H1 (cell line): ENCODE measurements around the gene ANK2. TPM values are rescaled to one million over a fixed set of nuclear protein-coding genes. Genes with fewer than 3 reads are reported as not detected.

Experiments used
- CTCF ChIA-PET: fragments of 300-600 bp; sonication (Branson Sonifier 250); formaldehyde crosslinking; loops from one replicate; lab custom pipeline; 2021; ENCODE audit not compliant: partially characterized antibody; lab: Charles Lee
- POLR2A ChIA-PET: fragments of 300-600 bp; sonication (Branson Sonifier 250); formaldehyde crosslinking; loops from one replicate; lab custom pipeline; 2021; ENCODE audit warnings: inconsistent platforms; ENCODE audit not compliant: partially characterized antibody; lab: Charles Lee
- DNase-seq, 2 experiments: peaks; one replicate each; pipeline versions ENCODE4 v3.0.0 to v3.0.0-alpha.2; 2010 to 2022; ENCODE audit warnings: low spot score in 2 of 2, low read depth in 1 of 2, mixed read lengths in 1 of 2
- FAIRE-seq: peaks from 2 replicates; lab custom pipeline; 2011; peaks lifted over from hg19 to GRCh38; lab: Jason Lieb, UNC
- H2AFZ ChIP-seq: 2 replicates; pipeline ENCODE4 v1.8.1; 2012; ENCODE audit warnings: low read length, inconsistent platforms
- H2AK5ac ChIP-seq: 2 replicates; pipeline ENCODE4 v1.6.1; 2013; ENCODE audit warnings: low read depth, low read length
- H2BK120ac ChIP-seq: replicated peaks from 2 replicates; pipeline ENCODE3; 2013; ENCODE audit warnings: low read depth, low read length, inconsistent platforms
- H2BK12ac ChIP-seq: 2 replicates; pipeline ENCODE4 v1.6.1; 2013; ENCODE audit warnings: low read depth, low read length
- H2BK15ac ChIP-seq: 2 replicates; pipeline ENCODE4 v1.6.1; 2013; ENCODE audit warnings: low read length
- H2BK20ac ChIP-seq: 2 replicates; pipeline ENCODE4 v1.6.1; 2013; ENCODE audit warnings: low read length
- H2BK5ac ChIP-seq: 2 replicates; pipeline ENCODE4 v1.6.1; 2013; ENCODE audit warnings: low read depth, low read length
- H3K14ac ChIP-seq: 2 replicates; pipeline ENCODE4 v1.6.1; 2013; ENCODE audit warnings: inconsistent platforms; ENCODE audit not compliant: insufficient read length
- H3K18ac ChIP-seq: 2 replicates; pipeline ENCODE4 v1.6.1; 2013; ENCODE audit warnings: low read length; ENCODE audit errors: extremely low read depth
- H3K23ac ChIP-seq: 2 replicates; pipeline ENCODE4 v1.6.1; 2013; ENCODE audit warnings: inconsistent platforms; ENCODE audit not compliant: insufficient read length
- H3K23me2 ChIP-seq: 2 replicates; pipeline ENCODE4 v1.6.1; 2013; ENCODE audit warnings: low read depth, low read length
- H3K27ac ChIP-seq: 2 replicates; pipeline ENCODE4 v1.6.1; 2011; ENCODE audit warnings: low read depth, low read length, inconsistent platforms
- H3K27me3 ChIP-seq, 4 experiments: replicated peaks in 1 of 4; 1 replicate in 1 of 4; 2 replicates in 3 of 4; pipeline versions ENCODE4 v1.6.1 to v1.8.1; 2011 to 2013; ENCODE audit warnings: low read length in 3 of 4, mild to moderate bottlenecking in 3 of 4, inconsistent platforms in 2 of 4, mixed read lengths in 2 of 4, moderate library complexity in 1 of 4; ENCODE audit not compliant: control insufficient read depth in 3 of 4, insufficient read depth in 3 of 4; ENCODE audit errors: extremely low read depth in 1 of 4
- H3K36me3 ChIP-seq, 4 experiments: 2 replicates each; pipeline versions ENCODE4 v1.6.1 to v1.8.1; 2011 to 2013; ENCODE audit warnings: mild to moderate bottlenecking in 4 of 4, low read length in 3 of 4, moderate library complexity in 2 of 4, control low read depth in 1 of 4, inconsistent platforms in 1 of 4; ENCODE audit not compliant: insufficient read depth in 4 of 4, control insufficient read depth in 2 of 4
- H3K4ac ChIP-seq: replicated peaks from 2 replicates; pipeline ENCODE3; 2013; ENCODE audit warnings: low read length, low read depth, mixed read lengths, inconsistent platforms; ENCODE audit not compliant: insufficient read length
- H3K4me1 ChIP-seq, 4 experiments: replicated peaks in 1 of 4; 1 replicate in 1 of 4; 2 replicates in 3 of 4; pipeline versions ENCODE4 v1.6.1 to v1.8.1; 2011 to 2013; ENCODE audit warnings: low read length in 3 of 4, inconsistent platforms in 2 of 4, mixed read lengths in 1 of 4; ENCODE audit not compliant: insufficient read depth in 4 of 4, control insufficient read depth in 3 of 4
- H3K4me2 ChIP-seq, 2 experiments: 2 replicates each; pipeline versions ENCODE4 v1.6.1 to v1.8.1; 2011 to 2013; ENCODE audit warnings: low read depth in 2 of 2, low read length in 2 of 2, control low read depth in 1 of 2, inconsistent platforms in 1 of 2, mild to moderate bottlenecking in 1 of 2; ENCODE audit not compliant: insufficient read depth in 1 of 2
- H3K4me3 ChIP-seq, 4 experiments: fragments of 200-600, 300-600 bp in 1 of 4; sonication (generic), shearing (Covaris generic), sonication (Bioruptor Twin) in 1 of 4; 2 replicates each; pipeline versions ENCODE4 v1.5.1 to v1.8.1; 2011 to 2016; ENCODE audit warnings: low read length in 4 of 4, low read depth in 3 of 4, control low read depth in 2 of 4, inconsistent platforms in 2 of 4, mild to moderate bottlenecking in 2 of 4, mixed read lengths in 1 of 4, moderate library complexity in 1 of 4; ENCODE audit not compliant: insufficient read depth in 2 of 4; ENCODE audit errors: extremely low read depth in 1 of 4
- H3K56ac ChIP-seq: replicated peaks from 2 replicates; pipeline ENCODE3; 2013; ENCODE audit warnings: low read depth, mild to moderate bottlenecking, mixed read lengths, low read length, inconsistent platforms; ENCODE audit not compliant: insufficient read length
- H3K79me1 ChIP-seq: 2 replicates; pipeline ENCODE4 v1.6.1; 2013; ENCODE audit warnings: low read depth, low read length, control low read depth
- H3K79me2 ChIP-seq, 2 experiments: 2 replicates each; pipeline versions ENCODE4 v1.6.1 to v1.8.1; 2012 to 2013; ENCODE audit warnings: low read length in 2 of 2, mild to moderate bottlenecking in 2 of 2, inconsistent platforms in 1 of 2; ENCODE audit not compliant: insufficient read depth in 2 of 2, control insufficient read depth in 1 of 2
- H3K9ac ChIP-seq, 4 experiments: replicated peaks in 1 of 4; 1 replicate in 1 of 4; 2 replicates in 3 of 4; pipeline versions ENCODE4 v1.6.1 to v1.8.1; 2011 to 2013; ENCODE audit warnings: low read depth in 3 of 4, low read length in 3 of 4, control low read depth in 2 of 4, mild to moderate bottlenecking in 2 of 4, moderate library complexity in 2 of 4, inconsistent platforms in 1 of 4; ENCODE audit errors: extremely low read depth in 1 of 4
- H3K9me3 ChIP-seq, 2 experiments: 2 replicates each; pipeline versions ENCODE4 v1.6.1 to v1.8.1; 2012 to 2013; ENCODE audit warnings: mild to moderate bottlenecking in 2 of 2, moderate library complexity in 2 of 2, control low read depth in 1 of 2, inconsistent platforms in 1 of 2, low read depth in 1 of 2, low read length in 1 of 2, mixed read lengths in 1 of 2; ENCODE audit not compliant: insufficient read depth in 2 of 2
- H4K20me1 ChIP-seq, 2 experiments: replicated peaks in 1 of 2; 2 replicates each; pipeline versions ENCODE3 to v1.8.1; 2011 to 2013; ENCODE audit warnings: inconsistent platforms in 2 of 2, low read length in 2 of 2, mild to moderate bottlenecking in 1 of 2; ENCODE audit not compliant: insufficient read depth in 2 of 2, control insufficient read depth in 1 of 2
- H4K5ac ChIP-seq: 2 replicates; pipeline ENCODE4 v1.6.1; 2013; ENCODE audit warnings: low read length, low read depth, mixed read lengths, inconsistent platforms; ENCODE audit not compliant: insufficient read length
- H4K8ac ChIP-seq: 2 replicates; pipeline ENCODE4 v1.8.0; 2013; ENCODE audit warnings: mild to moderate bottlenecking, moderate library complexity, low read length, inconsistent platforms; ENCODE audit not compliant: insufficient read depth; ENCODE audit errors: extremely low read depth
- H4K91ac ChIP-seq: replicated peaks from 2 replicates; pipeline ENCODE3; 2013; ENCODE audit warnings: low read length, mixed read lengths, inconsistent platforms; ENCODE audit not compliant: insufficient read length
- E2F6 ChIP-seq: IDR thresholded peaks from 2 replicates; pipeline ENCODE4 v1.6.1; 2012; ENCODE audit warnings: inconsistent platforms
- USF2 ChIP-seq: IDR thresholded peaks from 2 replicates; pipeline ENCODE4 v1.6.1; 2011; ENCODE audit warnings: low read length, improper control_type of control experiment
- WGBS, 2 experiments: shearing (Covaris generic) in 1 of 2; methylation state at CpG; one replicate each; pipeline versions ENCODE4 v1.1.6 to v1.1.7; 2013 to 2015; ENCODE audit warnings: low lambda C conversion rate in 2 of 2, mixed read lengths in 2 of 2, inconsistent platforms in 1 of 2, low coverage in 1 of 2, missing lambda C conversion rate in 1 of 2; ENCODE audit not compliant: insufficient replicate concordance in 2 of 2, insufficient coverage in 1 of 2, insufficient read length in 1 of 2; ENCODE audit errors: extremely low coverage in 1 of 2, missing lambda C conversion rate in 1 of 2; 5-methylcytosine and 5-hydroxymethylcytosine counted together
- polyA plus RNA-seq, 7 experiments: library from polyadenylated mRNA; depleted of rRNA in 3 of 7; stranded (reverse) in 5 of 7; unstranded in 2 of 7; fragments of >200 nt in 5 of 7; fragments of 200-250 nt in 2 of 7; gene quantifications; 1 replicate in 5 of 7; 2 replicates in 1 of 7; 4 replicates in 1 of 7; pipeline versions ENCODE4 v1.2.1 to v1.2.3, GENCODE V29; 2011 to 2013; ENCODE audit warnings: missing spikeins in 2 of 7, mixed read lengths in 2 of 7
- total RNA-seq: library from RNA; stranded (reverse); fragmentation: NEBNext Ultra II Directional; extraction: Animal tissue kit (Norgen Biotek cat#: 25700); gene quantifications from 2 replicates; pipeline ENCODE4 v1.2.1, GENCODE V29; 2021

ANK2 gene
- total and polyA plus RNA-seq, 2 of the 8 experiments (the other 6 are each of a cell fraction or from before 2014, with no cell fraction given) = 14.2 to 35.1 TPM

GRCh38 chr4:113398441-113399143, 349.1 kb downstream of the ANK2 start:
- ChIA-PET CTCF (interaction anchor here (0.6 to 4.9 kb wide), 3 partner anchors 10 to 344 kb away, joined by 3 to 16 read pairs (median 3); no protein-coding TSS in a partner anchor), POLR2A (interaction anchor here (0.6 kb wide), 1 partner anchor 192 kb away, joined by 3 read pairs; no protein-coding TSS in a partner anchor)
- no peak overlapping the region; the same call in 1 of the 2 replicates for H2BK12ac ChIP-seq
- H4K8ac ChIP-seq = no peak overlapping the region
- H3K23me2 ChIP-seq = no peaks in the 10 kb centered on the region; the same call in 1 of the 2 replicates
- no peak overlapping the region for H3K4ac ChIP-seq
- no peaks in the 10 kb centered on the region for H3K27me3 ChIP-seq
- no peak for FAIRE-seq
- H3K36me3 ChIP-seq = no peaks in the 10 kb centered on the region
- DNase-seq = no peak
- 93% methylated on average over 8 of the region's 8 CpGs; no CpG with 5 or more reads in 1 of the 2 experiments for WGBS, 2 experiments
- H3K56ac ChIP-seq = no peak overlapping the region
- H3K79me1 ChIP-seq = no peaks in the 10 kb centered on the region
- H2AK5ac ChIP-seq = no peak overlapping the region
- 0 out of 2 replicates have a peak overlapping the region, but pooled peaks have one; percentile 17 for H2AFZ ChIP-seq
- no peak overlapping the region for H4K5ac ChIP-seq
- H2BK120ac ChIP-seq = no peak overlapping the region
- H3K27ac ChIP-seq = no peak overlapping the region
- H4K91ac ChIP-seq = no peak overlapping the region
- no peak overlapping the region for H3K18ac ChIP-seq
- no peaks in the 10 kb centered on the region for H3K4me1 ChIP-seq
- H3K79me2 ChIP-seq = no peaks in the 10 kb centered on the region
- H3K9me3 ChIP-seq = 0 out of 4 replicates have a peak, but pooled peaks cover 0 to 5% of the 10 kb centered on the region in 2 experiments
- H3K23ac ChIP-seq = no peak overlapping the region
- H3K9ac ChIP-seq = no peak overlapping the region
- H2BK20ac ChIP-seq = no peak overlapping the region
- H3K4me2 ChIP-seq = no peak overlapping the region
- no peak overlapping the region for H2BK15ac ChIP-seq
- no peak overlapping the region for H3K4me3 ChIP-seq
- H2BK5ac ChIP-seq = no peak overlapping the region
- peaks cover 0 to 2% of the 10 kb centered on the region in 2 experiments for H4K20me1 ChIP-seq
- no peak overlapping the region for H3K14ac ChIP-seq
- TF ChIP-seq E2F6 (no peak), USF2 (no peak)
